GM21528 (cell line): Measurements from ENCODE around the gene ANXA10.
"Not testable (repeated sequence)": the region's sequence is repeated elsewhere in the genome, so short reads cannot be mapped to it uniquely, and the experiment has no call there.

Experiments
- ATAC-seq: cut with Tn5 transposase; IDR thresholded peaks from one replicate; pipeline ENCODE4 v1.9.1; 2021; ENCODE audit warnings: mild to moderate bottlenecking, moderate library complexity; ENCODE audit not compliant: unreplicated experiment, low FRiP score

The ANXA10 gene

GRCh38 chr4:168153596-168154440 is 61.5 kb downstream of the ANXA10 start:
- peak; percentile 96 for ATAC-seq

- no peak for ATAC-seq
Observed at GRCh38 chr4:168154546-168155277, 62.4 kb downstream of the ANXA10 start.

GRCh38 chr4:168162604-168163003 is 70.3 kb downstream of the ANXA10 start:
- no peak for ATAC-seq

- no peak for ATAC-seq
Observed at GRCh38 chr4:168163106-168163505, 70.8 kb downstream of the ANXA10 start.

GRCh38 chr4:168164045-168164444 is 71.7 kb downstream of the ANXA10 start:
- ATAC-seq: no peak

- ATAC-seq: no peak
Observed at GRCh38 chr4:168164915-168165548, 72.7 kb downstream of the ANXA10 start.

GRCh38 chr4:168167714-168168284 is 75.5 kb downstream of the ANXA10 start:
- no peak for ATAC-seq

GRCh38 chr4:168174308-168174707 is 82.0 kb downstream of the ANXA10 start:
- ATAC-seq: no peak

GRCh38 chr4:168177546-168178149 is 85.3 kb downstream of the ANXA10 start:
- ATAC-seq: no peak

GRCh38 chr4:168183717-168184571 is 91.6 kb downstream of the ANXA10 start:
- no peak for ATAC-seq

- ATAC-seq: peak; percentile 68
Observed at GRCh38 chr4:168188754-168189153, 96.4 kb downstream of the ANXA10 start.

- no peak for ATAC-seq
Observed at GRCh38 chr4:168197926-168198325, 105.6 kb downstream of the ANXA10 start.

- ATAC-seq: no peak
Observed at GRCh38 chr4:168199260-168199957, 107.1 kb downstream of the ANXA10 start.

GRCh38 chr4:168200685-168201084 is 108.3 kb downstream of the ANXA10 start:
- ATAC-seq: no peak

GRCh38 chr4:168203233-168203911 is 111.0 kb downstream of the ANXA10 start:
- ATAC-seq: no peak

GRCh38 chr4:168208957-168209614 is 116.7 kb downstream of the ANXA10 start:
- no peak for ATAC-seq

GRCh38 chr4:168212656-168213055 is 120.3 kb downstream of the ANXA10 start:
- ATAC-seq: no peak

- not testable (repeated sequence) for ATAC-seq
Observed at GRCh38 chr4:168213511-168213910, 121.2 kb downstream of the ANXA10 start.
